K562 (cell line): ENCODE results near the gene SLC25A44.

Experiments used
- DNMT1 ChIP-seq: fragments of 450-650 bp; IDR thresholded peaks from 2 replicates; pipeline ENCODE4 v1.6.1; 2016; ENCODE audit warnings: antibody characterized with exemption, mild to moderate bottlenecking
- JUN ChIP-seq, 2 experiments: sonication (generic) in 1 of 2; formaldehyde crosslinking in 1 of 2; IDR thresholded peaks; 2 replicates each; pipeline versions ENCODE4 v1.6.1 to v1.8.0; 2012 to 2022; ENCODE audit warnings: borderline replicate concordance in 2 of 2, mild to moderate bottlenecking in 2 of 2, improper control_type of control experiment in 1 of 2, low read depth in 1 of 2, low read length in 1 of 2, missing genetic modification reagents in 1 of 2
- KAT2B ChIP-seq: IDR thresholded peaks from one replicate; pipeline ENCODE4 v1.6.1; 2012; ENCODE audit warnings: low read depth, mild to moderate bottlenecking, control low read depth, inconsistent platforms, low read length, moderate library complexity
- POLR2AphosphoS5 ChIP-seq: IDR thresholded peaks from 2 replicates; pipeline ENCODE4 v1.6.1; 2011; ENCODE audit warnings: mild to moderate bottlenecking, low read depth, low read length, moderate library complexity; ENCODE audit not compliant: control insufficient read depth, insufficient read depth
- ZNF140 ChIP-seq: fragments of 250-450 bp; sonication (Bioruptor Pico); IDR thresholded peaks from 2 replicates; pipeline ENCODE4 v1.8.0; 2021; ENCODE audit warnings: moderate library complexity, mild to moderate bottlenecking, inconsistent platforms
- ZNF232 ChIP-seq: sonication (generic); formaldehyde crosslinking; IDR thresholded peaks from 2 replicates; pipeline ENCODE4 v1.8.0; 2022; ENCODE audit warnings: mild to moderate bottlenecking, missing genetic modification reagents
- ZNF644 ChIP-seq: fragments of 200-800 bp; sonication (Bioruptor generic); IDR thresholded peaks from 2 replicates; pipeline ENCODE4 v1.6.1; 2016; ENCODE audit warnings: low read depth, missing genetic modification characterization, missing compliant biosample characterization
- TF ChIP-seq, protein P1 (sequence below), 3 experiments: IDR thresholded peaks in 2 of 3; conservative IDR thresholded peaks in 1 of 3; 2 replicates each; pipeline ENCODE4 v1.5.1; 2011 to 2012; ENCODE audit warnings: low read length in 3 of 3, mild to moderate bottlenecking in 3 of 3, control low read depth in 2 of 3, improper control_type of control experiment in 1 of 3, inconsistent platforms in 1 of 3, low read depth in 1 of 3, mixed read lengths in 1 of 3, moderate library complexity in 1 of 3; ENCODE audit not compliant: insufficient read depth in 2 of 3

DNA sequence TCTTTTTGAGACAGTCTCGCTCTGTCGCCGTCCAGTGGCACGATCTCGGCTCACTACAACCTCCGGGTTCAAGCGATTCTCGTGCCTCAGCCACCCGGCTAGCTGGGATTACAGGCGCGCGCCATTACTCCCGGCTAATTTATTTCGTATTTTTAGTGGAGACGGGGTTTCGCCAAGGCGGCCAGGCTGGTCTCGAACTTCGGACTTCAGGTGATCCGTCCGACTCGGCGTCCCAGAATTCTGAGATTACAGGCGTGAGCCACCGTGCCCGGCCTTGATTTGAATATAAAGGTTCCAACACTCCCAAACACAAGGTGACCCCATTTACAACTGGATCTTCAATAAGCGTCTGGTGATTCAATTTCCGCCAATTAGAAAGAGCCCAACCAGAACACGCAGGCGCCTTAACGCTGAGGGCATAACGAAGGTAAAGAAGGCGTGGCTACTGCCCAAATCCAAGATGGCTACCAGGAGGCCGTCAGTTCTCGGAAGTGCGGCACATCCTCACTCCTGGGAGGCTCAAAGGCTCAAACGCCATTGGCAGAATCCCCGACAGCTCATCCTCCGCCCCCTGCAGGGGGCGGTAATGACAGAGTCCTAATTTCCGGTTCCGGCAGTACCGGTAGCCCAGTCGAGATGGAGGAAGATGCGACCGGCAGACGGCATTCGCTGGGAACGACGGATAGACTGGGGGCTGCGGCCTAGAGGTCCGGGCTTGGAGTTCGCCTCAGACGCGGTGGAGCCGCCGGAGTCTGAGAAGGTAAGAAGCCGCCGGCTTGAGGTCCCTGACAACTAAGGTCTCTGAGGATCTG is at the start of gene SLC25A44:
- TF ChIP-seq KAT2B (no peak), ZNF232 (CRISPR knock-in tag) (no peak), ZNF140 (CRISPR knock-in tag) (no peak), POLR2AphosphoS5 (peak; percentile 90), DNMT1 (no peak), ZNF644 (tag) (no peak), JUN (IDR thresholded peaks at IDR 0.05; ENCODE audit: borderline replicate concordance, low read depth, low read length) (no peak), JUN (CRISPR knock-in tag; IDR thresholded peaks at IDR 0.05; ENCODE audit: borderline replicate concordance) (no peak)
- TF ChIP-seq, protein P1, sequence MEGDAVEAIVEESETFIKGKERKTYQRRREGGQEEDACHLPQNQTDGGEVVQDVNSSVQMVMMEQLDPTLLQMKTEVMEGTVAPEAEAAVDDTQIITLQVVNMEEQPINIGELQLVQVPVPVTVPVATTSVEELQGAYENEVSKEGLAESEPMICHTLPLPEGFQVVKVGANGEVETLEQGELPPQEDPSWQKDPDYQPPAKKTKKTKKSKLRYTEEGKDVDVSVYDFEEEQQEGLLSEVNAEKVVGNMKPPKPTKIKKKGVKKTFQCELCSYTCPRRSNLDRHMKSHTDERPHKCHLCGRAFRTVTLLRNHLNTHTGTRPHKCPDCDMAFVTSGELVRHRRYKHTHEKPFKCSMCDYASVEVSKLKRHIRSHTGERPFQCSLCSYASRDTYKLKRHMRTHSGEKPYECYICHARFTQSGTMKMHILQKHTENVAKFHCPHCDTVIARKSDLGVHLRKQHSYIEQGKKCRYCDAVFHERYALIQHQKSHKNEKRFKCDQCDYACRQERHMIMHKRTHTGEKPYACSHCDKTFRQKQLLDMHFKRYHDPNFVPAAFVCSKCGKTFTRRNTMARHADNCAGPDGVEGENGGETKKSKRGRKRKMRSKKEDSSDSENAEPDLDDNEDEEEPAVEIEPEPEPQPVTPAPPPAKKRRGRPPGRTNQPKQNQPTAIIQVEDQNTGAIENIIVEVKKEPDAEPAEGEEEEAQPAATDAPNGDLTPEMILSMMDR (IDR thresholded peaks at IDR 0.05 in 2 of 3, conservative IDR thresholded peaks at IDR 0.05 in 1 of 3; ENCODE audit: insufficient read depth in 2 of 3, low read depth in 1 of 3, low read length in 3 of 3) = peak; percentile 61 to 68 (median 61)
